Measurements from ENCODE around the gene VPS51.

DNA sequence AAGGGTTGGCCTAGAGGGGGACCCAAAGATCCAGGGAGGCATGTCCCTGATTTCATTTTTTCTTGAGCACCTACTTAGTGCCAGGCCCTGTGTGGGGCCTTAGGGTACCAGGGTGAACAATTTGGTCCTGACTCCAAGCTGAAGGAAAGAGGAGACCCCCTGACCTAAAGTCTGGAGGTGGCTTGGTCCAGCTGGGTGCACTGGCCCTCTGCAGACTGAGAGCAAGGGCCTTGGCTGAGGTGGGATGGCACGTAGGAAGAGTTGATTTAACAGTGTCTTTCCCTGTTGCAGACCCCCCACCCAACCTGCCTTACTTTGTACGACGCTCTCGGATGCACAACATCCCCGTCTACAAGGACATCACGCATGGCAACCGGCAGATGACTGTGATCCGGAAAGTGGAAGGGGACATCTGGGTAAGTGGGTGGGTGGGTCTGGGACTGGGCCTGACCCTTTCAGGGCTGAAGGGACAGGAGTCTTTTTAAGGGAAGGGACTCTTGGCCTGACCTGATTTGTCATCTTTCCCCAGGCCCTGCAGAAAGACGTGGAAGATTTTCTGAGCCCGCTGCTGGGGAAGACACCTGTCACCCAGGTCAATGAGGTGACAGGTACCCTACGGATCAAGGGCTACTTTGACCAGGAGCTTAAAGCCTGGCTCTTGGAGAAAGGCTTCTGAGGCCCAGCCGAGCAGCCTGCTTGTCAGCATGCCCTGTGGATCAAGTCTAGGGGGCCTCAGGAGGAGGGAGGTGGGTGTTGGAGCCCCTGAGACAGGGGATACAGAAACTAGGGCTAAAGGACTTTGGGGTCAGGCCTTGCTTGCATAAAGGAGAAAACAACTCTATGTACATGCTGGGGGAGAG lies 29.4 kb downstream of the VPS51 start:
- no peak for TF ChIP-seq SCMH1 (CRISPR knock-in tag; IDR thresholded peaks at IDR 0.05; ENCODE audit: borderline replicate concordance)
- TF ChIP-seq GABPB1 (CRISPR knock-in tag; IDR thresholded peaks at IDR 0.05): no peak
- TF ChIP-seq, protein P1, sequence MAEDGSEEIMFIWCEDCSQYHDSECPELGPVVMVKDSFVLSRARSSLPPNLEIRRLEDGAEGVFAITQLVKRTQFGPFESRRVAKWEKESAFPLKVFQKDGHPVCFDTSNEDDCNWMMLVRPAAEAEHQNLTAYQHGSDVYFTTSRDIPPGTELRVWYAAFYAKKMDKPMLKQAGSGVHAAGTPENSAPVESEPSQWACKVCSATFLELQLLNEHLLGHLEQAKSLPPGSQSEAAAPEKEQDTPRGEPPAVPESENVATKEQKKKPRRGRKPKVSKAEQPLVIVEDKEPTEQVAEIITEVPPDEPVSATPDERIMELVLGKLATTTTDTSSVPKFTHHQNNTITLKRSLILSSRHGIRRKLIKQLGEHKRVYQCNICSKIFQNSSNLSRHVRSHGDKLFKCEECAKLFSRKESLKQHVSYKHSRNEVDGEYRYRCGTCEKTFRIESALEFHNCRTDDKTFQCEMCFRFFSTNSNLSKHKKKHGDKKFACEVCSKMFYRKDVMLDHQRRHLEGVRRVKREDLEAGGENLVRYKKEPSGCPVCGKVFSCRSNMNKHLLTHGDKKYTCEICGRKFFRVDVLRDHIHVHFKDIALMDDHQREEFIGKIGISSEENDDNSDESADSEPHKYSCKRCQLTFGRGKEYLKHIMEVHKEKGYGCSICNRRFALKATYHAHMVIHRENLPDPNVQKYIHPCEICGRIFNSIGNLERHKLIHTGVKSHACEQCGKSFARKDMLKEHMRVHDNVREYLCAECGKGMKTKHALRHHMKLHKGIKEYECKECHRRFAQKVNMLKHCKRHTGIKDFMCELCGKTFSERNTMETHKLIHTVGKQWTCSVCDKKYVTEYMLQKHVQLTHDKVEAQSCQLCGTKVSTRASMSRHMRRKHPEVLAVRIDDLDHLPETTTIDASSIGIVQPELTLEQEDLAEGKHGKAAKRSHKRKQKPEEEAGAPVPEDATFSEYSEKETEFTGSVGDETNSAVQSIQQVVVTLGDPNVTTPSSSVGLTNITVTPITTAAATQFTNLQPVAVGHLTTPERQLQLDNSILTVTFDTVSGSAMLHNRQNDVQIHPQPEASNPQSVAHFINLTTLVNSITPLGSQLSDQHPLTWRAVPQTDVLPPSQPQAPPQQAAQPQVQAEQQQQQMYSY (CRISPR knock-in tag; IDR thresholded peaks at IDR 0.05): no peak
- TF ChIP-seq STAT6 (CRISPR knock-in tag; IDR thresholded peaks at IDR 0.05; ENCODE audit: borderline replicate concordance): no peak
- TF ChIP-seq EZH2 (conservative IDR thresholded peaks at IDR 0.05; ENCODE audit: low read depth, low read length): no peak
- TF ChIP-seq, protein P2, sequence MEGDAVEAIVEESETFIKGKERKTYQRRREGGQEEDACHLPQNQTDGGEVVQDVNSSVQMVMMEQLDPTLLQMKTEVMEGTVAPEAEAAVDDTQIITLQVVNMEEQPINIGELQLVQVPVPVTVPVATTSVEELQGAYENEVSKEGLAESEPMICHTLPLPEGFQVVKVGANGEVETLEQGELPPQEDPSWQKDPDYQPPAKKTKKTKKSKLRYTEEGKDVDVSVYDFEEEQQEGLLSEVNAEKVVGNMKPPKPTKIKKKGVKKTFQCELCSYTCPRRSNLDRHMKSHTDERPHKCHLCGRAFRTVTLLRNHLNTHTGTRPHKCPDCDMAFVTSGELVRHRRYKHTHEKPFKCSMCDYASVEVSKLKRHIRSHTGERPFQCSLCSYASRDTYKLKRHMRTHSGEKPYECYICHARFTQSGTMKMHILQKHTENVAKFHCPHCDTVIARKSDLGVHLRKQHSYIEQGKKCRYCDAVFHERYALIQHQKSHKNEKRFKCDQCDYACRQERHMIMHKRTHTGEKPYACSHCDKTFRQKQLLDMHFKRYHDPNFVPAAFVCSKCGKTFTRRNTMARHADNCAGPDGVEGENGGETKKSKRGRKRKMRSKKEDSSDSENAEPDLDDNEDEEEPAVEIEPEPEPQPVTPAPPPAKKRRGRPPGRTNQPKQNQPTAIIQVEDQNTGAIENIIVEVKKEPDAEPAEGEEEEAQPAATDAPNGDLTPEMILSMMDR (CRISPR knock-in tag; IDR thresholded peaks at IDR 0.05): no peak
- no peak for TF ChIP-seq GABPA (IDR thresholded peaks at IDR 0.05; ENCODE audit: low read depth, low read length)
- no peak for TF ChIP-seq GABPA (CRISPR knock-in tag; IDR thresholded peaks at IDR 0.05; ENCODE audit: low read depth)
- no peak for TF ChIP-seq ERF (CRISPR knock-in tag; IDR thresholded peaks at IDR 0.05)
- no peak for TF ChIP-seq TAF1 (CRISPR knock-in tag; IDR thresholded peaks at IDR 0.05)
- TF ChIP-seq NFKBIZ (CRISPR knock-in tag; IDR thresholded peaks at IDR 0.05): no peak
- no peak for TF ChIP-seq POGZ (CRISPR knock-in tag; IDR thresholded peaks at IDR 0.05)
- TF ChIP-seq ZNF775 (CRISPR knock-in tag; IDR thresholded peaks at IDR 0.05; ENCODE audit: borderline replicate concordance): no peak
- no peak for TF ChIP-seq POLR2A (IDR thresholded peaks at IDR 0.05; ENCODE audit: insufficient read depth in 1 of 2, low read depth in 2 of 2, low read length in 2 of 2)
- no peak for TF ChIP-seq CENPX (CRISPR knock-in tag; IDR thresholded peaks at IDR 0.05)
